Activated B cell treated with CpG ODN at 0.5 μM for 24 hours (primary cell): ENCODE results near the gene PRRT1B. TPM values are rescaled to one million over a fixed set of nuclear protein-coding genes. Genes with fewer than 3 reads are reported as not detected.

Experiments used
- ATAC-seq: fragments of 200-7000 bp; cut with Tn5 transposase; one replicate; pipeline ENCODE4 v1.10.0; 2021; ENCODE audit warnings: low read depth, mild to moderate bottlenecking, moderate library complexity
- CTCF ChIA-PET: fragments of 350-600 bp; sonication (Branson Sonifier 250); formaldehyde crosslinking; loops from one replicate; lab custom pipeline; 2021; ENCODE audit warnings: antibody characterized with exemption; lab: Charles Lee
- POLR2A ChIA-PET: fragments of 350-600 bp; sonication (Branson Sonifier 250); formaldehyde crosslinking; loops from one replicate; lab custom pipeline; 2021; ENCODE audit warnings: antibody characterized with exemption; lab: Charles Lee
- DNase-seq: peaks from one replicate; pipeline ENCODE4 v3.0.0; 2022
- H3K27ac Mint-ChIP-seq: one replicate; pipeline ENCODE4 v1.8.0; 2020; ENCODE audit warnings: mixed read lengths
- H3K27me3 Mint-ChIP-seq: one replicate; pipeline ENCODE4 v1.8.0; 2021; ENCODE audit warnings: mixed read lengths
- H3K36me3 Mint-ChIP-seq: one replicate; pipeline ENCODE4 v1.8.0; 2021; ENCODE audit warnings: low read depth, mixed read lengths
- H3K4me1 Mint-ChIP-seq: one replicate; pipeline ENCODE4 v1.8.0; 2021; ENCODE audit warnings: mixed read lengths
- H3K4me3 Mint-ChIP-seq: one replicate; pipeline ENCODE4 v1.8.0; 2020; ENCODE audit warnings: mild to moderate bottlenecking, mixed read lengths
- H3K9me3 Mint-ChIP-seq: one replicate; pipeline ENCODE4 v1.8.0; 2020; ENCODE audit warnings: mixed read lengths
- CTCF ChIP-seq: fragments of 200-600 bp; IDR thresholded peaks from one replicate; pipeline ENCODE4 v1.8.0; 2022; ENCODE audit warnings: antibody characterized with exemption, mild to moderate bottlenecking
- intact Hi-C: fragments of 100-400 bp; cut with micrococcal nuclease; formaldehyde crosslinking; loops from one replicate; pipeline ENCODE4 v1.15.1; 2024
- total RNA-seq: library from RNA; stranded (reverse); gene quantifications from 2 replicates; pipeline ENCODE4 v1.2.3, GENCODE V29; 2022

PRRT1B gene
- total RNA-seq, 1 donor from 2014 or later = not detected

GRCh38 chr9:131584858-131585257, 39.5 kb downstream of the PRRT1B start:
- ATAC-seq (no peak), DNase-seq (no peak)
- no peaks in the 10 kb centered on the region for H3K27me3 Mint-ChIP-seq
- H3K27ac Mint-ChIP-seq = no peak overlapping the region
- peaks cover 31% of the 10 kb centered on the region for H3K4me1 Mint-ChIP-seq
- ChIA-PET POLR2A (interaction anchor here (0.7 to 1.1 kb wide), 3 partner anchors 43 to 360 kb away, joined by 3 to 6 read pairs (median 3); no protein-coding TSS in a partner anchor), CTCF (interaction anchor here (1.0 to 1.3 kb wide), 3 partner anchors 159 to 401 kb away, joined by 3 to 6 read pairs (median 4); no protein-coding TSS in a partner anchor)
- TF ChIP-seq CTCF = no peak
- H3K36me3 Mint-ChIP-seq = peaks cover 93% of the 10 kb centered on the region
- H3K4me3 Mint-ChIP-seq = no peak overlapping the region
- intact Hi-C loops = no loop called here
- no peaks in the 10 kb centered on the region for H3K9me3 Mint-ChIP-seq

- ChIA-PET CTCF (interaction anchor here (0.9 to 1.3 kb wide), 4 partner anchors 44 to 402 kb away, joined by 3 to 6 read pairs (median 4); no protein-coding TSS in a partner anchor), POLR2A (interaction anchor here (0.6 to 1.1 kb wide), 6 partner anchors 38 to 361 kb away, joined by 3 to 7 read pairs (median 3); no protein-coding TSS in a partner anchor)
- TF ChIP-seq CTCF = no peak
- intact Hi-C loops = no loop called here
- DNase-seq (no peak), ATAC-seq (peak; percentile 82)
- H3K36me3 Mint-ChIP-seq = peaks cover 93% of the 10 kb centered on the region
- no peaks in the 10 kb centered on the region for H3K27me3 Mint-ChIP-seq
- H3K27ac Mint-ChIP-seq = peak overlapping the region; percentile 70
- H3K4me1 Mint-ChIP-seq = peaks cover 29% of the 10 kb centered on the region
- no peaks in the 10 kb centered on the region for H3K9me3 Mint-ChIP-seq
- H3K4me3 Mint-ChIP-seq = no peak overlapping the region
Measured at GRCh38 chr9:131585375-131585774, 40.1 kb downstream of the PRRT1B start.

GRCh38 chr9:131587331-131587730, 42.0 kb downstream of the PRRT1B start:
- no peaks in the 10 kb centered on the region for H3K27me3 Mint-ChIP-seq
- ChIA-PET CTCF (no interaction called here), POLR2A (interaction anchor here (1.2 kb wide), 1 partner anchor 9 kb away, joined by 3 read pairs; no protein-coding TSS in a partner anchor)
- no peaks in the 10 kb centered on the region for H3K9me3 Mint-ChIP-seq
- peaks cover 93% of the 10 kb centered on the region for H3K36me3 Mint-ChIP-seq
- no peak for ATAC-seq
- intact Hi-C loops = no loop called here
- no peak for DNase-seq
- H3K4me1 Mint-ChIP-seq = peaks cover 46% of the 10 kb centered on the region
- no peak overlapping the region for H3K4me3 Mint-ChIP-seq
- no peak overlapping the region for H3K27ac Mint-ChIP-seq
- no peak for TF ChIP-seq CTCF

- intact Hi-C loops = no loop called here
- Mint-ChIP-seq H3K4me3 (no peak overlapping the region), H3K4me1 (peaks cover 46% of the 10 kb centered on the region), H3K9me3 (no peaks in the 10 kb centered on the region), H3K27ac (peak overlapping the region; percentile 41), H3K36me3 (peaks cover 91% of the 10 kb centered on the region), H3K27me3 (no peaks in the 10 kb centered on the region)
- ChIA-PET POLR2A (interaction anchor here (1.2 kb wide), 1 partner anchor 10 kb away, joined by 3 read pairs; no protein-coding TSS in a partner anchor), CTCF (no interaction called here)
- DNase-seq (no peak), ATAC-seq (no peak)
- TF ChIP-seq CTCF = no peak
Measured at GRCh38 chr9:131587906-131588305, 42.6 kb downstream of the PRRT1B start.

- Mint-ChIP-seq H3K36me3 (peaks cover 90% of the 10 kb centered on the region), H3K4me1 (peaks cover 46% of the 10 kb centered on the region), H3K4me3 (no peak overlapping the region), H3K27me3 (no peaks in the 10 kb centered on the region), H3K27ac (peak overlapping the region; percentile 41), H3K9me3 (no peaks in the 10 kb centered on the region)
- CTCF ChIA-PET = no interaction called here
- no peak for ATAC-seq
- DNase-seq = no peak
- POLR2A ChIA-PET = no interaction called here
- TF ChIP-seq CTCF = no peak
- intact Hi-C loops = no loop called here
Measured at GRCh38 chr9:131588396-131588795, 43.1 kb downstream of the PRRT1B start.
